Loucy (cell line): ENCODE results near the gene SPINT2.

ENCODE experiments used
- CTCF ChIP-seq: fragments of 200-600 bp; sonication (generic); conservative IDR thresholded peaks from 2 replicates; pipeline ENCODE4 v1.5.1; 2014; ENCODE audit warnings: mild to moderate bottlenecking, antibody characterized with exemption, low read length
- EZH2phosphoT487 ChIP-seq: fragments of 200-600 bp; IDR thresholded peaks from 2 replicates; pipeline ENCODE4 v1.6.1; 2018; ENCODE audit warnings: antibody characterized with exemption, mild to moderate bottlenecking, moderate library complexity, borderline replicate concordance

- TF ChIP-seq CTCF (no peak), EZH2phosphoT487 (no peak)
These were observed 45.2 kb upstream of the SPINT2 start for GRCh38 chr19:38219221-38219620.
